ENCODE data around the gene C8G. TPM values are rescaled to one million over a fixed set of nuclear protein-coding genes. Genes with fewer than 3 reads are reported as not detected.

The C8G gene
- total and polyA plus RNA-seq, 2 of the 13 experiments (the other 11 are each of a cell fraction or from before 2014, with no cell fraction given) = 4.9 to 12.8 TPM

- Histone ChIP-seq H3K4me3 (replicated peaks in 1 of 3; ENCODE audit: insufficient read depth in 1 of 3, low read depth in 2 of 3, low read length in 3 of 3) (no peak overlapping the region), H4K20me1 (ENCODE audit: insufficient read depth, low read length) (no peaks in the 10 kb centered on the region), H3K27ac (ENCODE audit: extremely low read length, insufficient read depth, low read length) (no peak overlapping the region), H2AFZ (ENCODE audit: low read length) (no peak overlapping the region), H3K9me3 (ENCODE audit: low read length) (no peaks in the 10 kb centered on the region), H3K4me2 (ENCODE audit: low read depth, low read length) (no peak overlapping the region), H3K36me3 (replicated peaks in 1 of 2; ENCODE audit: control insufficient read depth in 1 of 2, insufficient read depth in 2 of 2, low read length in 2 of 2) (no peaks in the 10 kb centered on the region), H3K4me1 (ENCODE audit: insufficient read depth, low read length) (no peaks in the 10 kb centered on the region), H3K27me3 (ENCODE audit: control insufficient read depth in 1 of 2, insufficient read depth in 2 of 2, low read length in 2 of 2) (peaks cover 12 to 30% of the 10 kb centered on the region in 2 experiments), H3K9ac (ENCODE audit: insufficient read depth, low read depth, low read length) (no peak overlapping the region), H3K79me2 (ENCODE audit: insufficient read depth, low read length) (no peaks in the 10 kb centered on the region)
- CTCF ChIA-PET (ENCODE audit: low intra/inter-chr PET ratio, low total read pairs) = no interaction called here
- FAIRE-seq (no peak), ATAC-seq (no peak), DNase-seq (ENCODE audit: low spot score) (no peak)
- BruUV-seq (replicated peaks) = no TSS peak
- POLR2A ChIA-PET = no interaction called here
- 74% methylated on average over 6 of the region's 6 CpGs for WGBS (ENCODE audit: low lambda C conversion rate)
- no peak for TF ChIP-seq ZNF17 (CRISPR knock-in tag; IDR thresholded peaks at IDR 0.05)
- peak; percentile 19; the same call in 1 of the 2 replicates for TF ChIP-seq TARDBP (CRISPR knock-in tag; IDR thresholded peaks at IDR 0.05)
- intact Hi-C loops (cut with micrococcal nuclease; ENCODE audit: unreplicated experiment) = no loop called here
- in situ Hi-C loops (cut with HindIII; ENCODE audit: extremely low pct_ligation_motif_present, low pct_unique_long_range_greater_than_20kb) = no loop called here
These were observed 12.9 kb downstream of the C8G start for GRCh38 chr9:136957901-136958300.

- Histone ChIP-seq H3K27ac (ENCODE audit: extremely low read length, insufficient read depth, low read length) (no peak overlapping the region), H2AFZ (ENCODE audit: low read length) (no peak overlapping the region), H3K36me3 (replicated peaks in 1 of 2; ENCODE audit: control insufficient read depth in 1 of 2, insufficient read depth in 2 of 2, low read length in 2 of 2) (no peaks in the 10 kb centered on the region), H3K4me3 (replicated peaks in 1 of 3; ENCODE audit: insufficient read depth in 1 of 3, low read depth in 2 of 3, low read length in 3 of 3) (no peak overlapping the region), H3K79me2 (ENCODE audit: insufficient read depth, low read length) (no peaks in the 10 kb centered on the region), H3K9ac (ENCODE audit: insufficient read depth, low read depth, low read length) (no peak overlapping the region), H3K27me3 (ENCODE audit: control insufficient read depth in 1 of 2, insufficient read depth in 2 of 2, low read length in 2 of 2) (peaks cover 13 to 31% of the 10 kb centered on the region in 2 experiments), H4K20me1 (ENCODE audit: insufficient read depth, low read length) (no peaks in the 10 kb centered on the region), H3K4me2 (ENCODE audit: low read depth, low read length) (no peak overlapping the region), H3K9me3 (ENCODE audit: low read length) (no peaks in the 10 kb centered on the region), H3K4me1 (ENCODE audit: insufficient read depth, low read length) (no peaks in the 10 kb centered on the region)
- peak; percentile 24 for TF ChIP-seq AGO1 (IDR thresholded peaks at IDR 0.05; ENCODE audit: low read depth, low read length, poor library complexity, severe bottlenecking)
- no peak for TF ChIP-seq ZNF569 (CRISPR knock-in tag; IDR thresholded peaks at IDR 0.05; ENCODE audit: borderline replicate concordance)
- TF ChIP-seq, protein P1, sequence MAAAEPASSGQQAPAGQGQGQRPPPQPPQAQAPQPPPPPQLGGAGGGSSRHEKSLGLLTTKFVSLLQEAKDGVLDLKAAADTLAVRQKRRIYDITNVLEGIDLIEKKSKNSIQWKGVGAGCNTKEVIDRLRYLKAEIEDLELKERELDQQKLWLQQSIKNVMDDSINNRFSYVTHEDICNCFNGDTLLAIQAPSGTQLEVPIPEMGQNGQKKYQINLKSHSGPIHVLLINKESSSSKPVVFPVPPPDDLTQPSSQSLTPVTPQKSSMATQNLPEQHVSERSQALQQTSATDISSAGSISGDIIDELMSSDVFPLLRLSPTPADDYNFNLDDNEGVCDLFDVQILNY (CRISPR knock-in tag; conservative IDR thresholded peaks at IDR 0.05) = no peak
- TF ChIP-seq ZNF329 (CRISPR knock-in tag; IDR thresholded peaks at IDR 0.05; ENCODE audit: low read depth) = peak; percentile 98
- 84% methylated on average over 7 of the region's 7 CpGs for WGBS (ENCODE audit: low lambda C conversion rate)
- intact Hi-C loops (cut with micrococcal nuclease; ENCODE audit: unreplicated experiment) = no loop called here
- CTCF ChIA-PET (ENCODE audit: low intra/inter-chr PET ratio, low total read pairs) = no interaction called here
- FAIRE-seq (no peak), DNase-seq (ENCODE audit: low spot score) (no peak), ATAC-seq (no peak)
- no TSS peak for BruUV-seq (replicated peaks)
- in situ Hi-C loops (cut with HindIII; ENCODE audit: extremely low pct_ligation_motif_present, low pct_unique_long_range_greater_than_20kb) = no loop called here
- POLR2A ChIA-PET = no interaction called here
These were observed 13.4 kb downstream of the C8G start for GRCh38 chr9:136958473-136958872.
